GM18519 (cell line): Measurements from ENCODE around the gene PPP1R36.
"Not testable (repeated sequence)": the region's sequence is repeated elsewhere in the genome, so short reads cannot be mapped to it uniquely, and the experiment has no call there.

Experiments
- ATAC-seq: cut with Tn5 transposase; IDR thresholded peaks from one replicate; pipeline ENCODE4 v1.9.1; 2021; ENCODE audit warnings: mild to moderate bottlenecking, moderate library complexity; ENCODE audit not compliant: unreplicated experiment, low FRiP score

The PPP1R36 gene

DNA sequence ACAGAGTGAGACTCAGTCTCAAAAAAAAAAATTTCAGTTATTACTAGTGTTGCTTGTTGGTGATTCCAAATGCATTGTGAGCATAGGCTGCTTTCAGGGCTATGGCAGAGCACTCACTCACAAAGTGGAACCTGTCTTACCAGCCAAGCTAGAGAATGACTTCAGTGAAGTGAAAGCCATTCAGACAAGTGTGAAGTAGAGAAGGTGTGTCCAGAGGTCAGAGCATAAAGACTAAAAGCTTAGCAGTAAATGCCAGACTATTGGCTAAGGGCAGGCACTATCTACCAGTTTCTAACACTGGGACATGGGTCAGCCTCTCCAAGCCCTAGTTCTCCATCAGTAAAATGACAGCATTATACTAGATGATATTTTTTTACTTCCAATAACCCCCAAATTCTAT lies 12.7 kb downstream of the PPP1R36 start:
- ATAC-seq, result no peak

DNA sequence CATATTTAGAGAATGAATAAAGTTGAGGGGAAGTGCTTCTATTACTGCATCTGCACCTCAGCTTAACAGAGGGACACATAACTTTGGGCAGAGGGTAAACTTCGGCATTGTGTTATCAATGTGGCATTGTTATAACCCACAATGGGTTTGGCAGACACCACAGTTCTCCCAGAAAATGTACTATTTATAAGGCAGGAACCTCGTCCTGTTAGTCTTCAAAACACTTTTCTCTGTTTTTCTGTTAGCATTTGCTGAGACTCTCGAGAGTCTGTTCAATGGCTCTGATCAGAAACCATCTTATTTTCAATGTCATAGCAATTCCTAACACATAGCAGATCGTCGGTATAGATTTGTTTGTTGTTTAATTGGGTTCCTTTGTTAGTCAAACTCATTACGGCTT lies 13.9 kb downstream of the PPP1R36 start:
- no peak for ATAC-seq

DNA sequence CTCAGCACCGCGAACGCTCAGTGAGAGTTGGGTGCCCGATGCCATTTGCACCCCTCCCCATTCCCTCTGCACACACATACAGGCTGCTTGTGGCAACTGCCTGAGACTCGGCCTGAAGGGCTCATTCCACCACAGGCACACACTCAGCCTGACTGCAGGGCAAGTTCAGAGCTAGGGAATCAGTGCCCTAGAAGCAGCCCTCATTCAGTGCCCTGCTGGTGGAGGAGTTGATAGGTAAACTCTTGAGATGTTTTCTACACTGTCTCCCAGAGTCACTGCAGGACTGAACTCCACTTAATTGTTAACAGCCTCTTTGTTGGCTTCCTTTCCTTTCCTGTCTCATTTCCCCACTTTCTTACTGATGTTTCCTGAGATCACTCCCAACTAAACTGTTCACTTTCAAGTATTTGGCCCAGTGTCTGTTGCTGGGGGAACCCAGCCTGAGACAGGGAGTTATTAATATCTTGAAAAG lies 16.9 kb downstream of the PPP1R36 start:
- no peak for ATAC-seq

DNA sequence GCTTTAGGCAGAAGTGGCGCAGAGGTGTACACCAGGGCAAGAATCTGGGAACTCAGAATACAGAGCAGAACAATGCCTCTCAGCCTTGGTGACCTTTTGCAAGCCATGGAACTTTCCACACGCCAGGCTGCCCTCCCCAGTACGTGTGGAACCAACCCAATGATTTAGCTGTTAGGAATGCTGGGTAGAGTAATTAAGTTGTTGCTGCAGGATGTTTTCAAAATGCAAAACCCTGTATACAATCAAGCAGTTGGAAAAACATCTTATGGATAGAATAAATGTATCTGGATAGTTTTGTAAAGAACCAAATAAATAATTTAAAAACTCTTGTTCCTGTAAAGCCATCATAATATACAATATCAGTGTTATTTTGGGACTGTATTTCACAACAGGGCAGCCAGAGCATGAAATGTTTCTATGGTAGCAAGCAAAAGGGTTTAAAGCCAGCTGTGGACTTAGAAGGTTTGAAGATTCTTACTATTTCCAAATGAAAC lies 19.4 kb downstream of the PPP1R36 start:
- ATAC-seq, result no peak

DNA sequence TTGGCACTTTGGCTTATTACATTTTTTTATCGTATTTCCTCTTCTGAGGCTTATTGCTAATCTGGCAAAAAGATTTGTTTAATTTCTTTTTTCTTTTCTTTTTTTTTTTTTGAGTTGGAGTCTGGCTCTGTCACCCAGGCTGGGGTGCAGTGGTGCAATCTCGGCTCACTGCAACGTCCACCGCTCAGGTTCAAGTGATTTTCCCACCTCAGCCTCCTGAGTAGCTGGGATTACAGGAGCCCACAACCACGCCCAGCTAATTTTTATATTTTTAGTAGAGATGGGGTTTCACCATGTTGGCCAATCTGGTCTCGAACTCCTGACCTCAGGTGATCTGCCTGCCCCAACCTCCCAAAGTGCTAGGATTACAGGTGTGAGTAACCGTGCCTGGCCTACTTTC lies 19.9 kb downstream of the PPP1R36 start:
- ATAC-seq, result not testable (repeated sequence)

- no peak for ATAC-seq
These were observed 22.8 kb downstream of the PPP1R36 start for GRCh38 chr14:64572386-64573104.

- no peak for ATAC-seq
These were observed 23.3 kb downstream of the PPP1R36 start for GRCh38 chr14:64573109-64573508.

DNA sequence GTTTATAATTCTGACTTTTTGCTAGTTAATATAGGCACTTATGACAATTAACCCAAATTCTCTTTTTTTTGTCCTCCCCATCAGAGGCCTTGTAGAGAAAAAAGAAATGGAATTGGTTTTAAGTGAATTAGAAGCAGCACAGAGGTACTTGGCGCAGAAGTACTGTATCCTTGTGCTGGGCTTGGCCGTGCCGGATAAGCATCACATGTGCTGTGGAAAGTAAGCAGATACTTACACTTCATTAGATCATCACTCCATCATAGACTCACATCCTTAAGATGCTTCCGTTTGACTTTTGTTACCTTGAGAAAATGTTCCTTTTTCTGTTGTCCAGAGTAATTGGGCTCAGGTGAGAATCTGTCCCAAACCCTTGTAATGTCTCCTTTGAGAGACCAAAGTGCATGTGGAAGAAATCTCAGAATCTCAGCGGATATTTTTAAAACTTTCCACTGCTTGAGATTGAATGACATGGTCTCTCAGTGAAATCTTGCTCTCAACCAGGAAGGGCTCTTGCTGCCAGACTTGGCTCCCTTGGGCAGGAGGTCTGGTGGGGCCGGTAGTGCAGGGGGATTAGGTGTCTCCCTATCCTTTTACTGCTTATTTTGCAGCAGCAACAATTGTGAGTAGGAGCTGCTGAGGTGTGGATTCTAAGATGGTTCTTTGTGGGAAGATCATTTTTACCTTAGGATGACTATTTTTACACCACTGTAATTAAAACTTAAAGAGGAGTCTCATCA lies 24.8 kb downstream of the PPP1R36 start:
- ATAC-seq, result no peak

DNA sequence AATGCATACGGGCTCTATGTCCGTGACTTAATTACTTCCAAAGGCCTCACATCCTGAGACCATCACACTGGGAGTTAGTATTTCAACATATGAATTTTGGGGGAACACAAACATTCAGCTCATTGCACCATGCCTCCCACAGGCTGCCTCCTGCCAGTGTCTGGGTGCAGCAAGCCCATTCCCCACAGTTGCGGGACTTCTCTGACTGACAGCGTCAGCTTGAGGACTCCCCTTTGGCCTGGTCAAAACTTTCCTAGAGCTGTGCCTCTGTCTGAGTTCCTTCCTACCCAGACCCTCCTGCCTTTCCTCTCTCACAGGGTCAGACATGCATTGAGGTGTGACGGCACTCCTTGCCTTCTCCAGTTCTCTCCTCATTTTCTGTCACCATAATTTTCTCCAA lies 27.4 kb downstream of the PPP1R36 start:
- no peak for ATAC-seq

DNA sequence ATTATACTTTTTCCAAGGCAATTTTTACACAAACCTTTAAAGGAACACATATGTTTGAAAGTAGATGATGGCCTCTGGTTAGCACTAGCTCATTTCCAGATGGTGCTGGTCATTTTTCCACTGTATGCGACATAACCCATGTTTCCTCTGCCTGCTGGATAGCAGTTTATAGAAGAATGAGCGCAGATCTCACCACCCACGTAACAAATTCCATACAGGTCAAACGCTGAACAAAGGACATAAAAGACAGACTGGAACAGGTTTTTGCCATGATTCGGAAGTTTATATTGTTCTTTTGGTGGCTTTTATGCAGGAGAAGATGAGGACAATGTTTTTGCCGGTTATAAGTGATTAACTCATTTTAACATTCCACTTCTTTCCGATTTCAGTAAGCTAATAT lies 30.7 kb downstream of the PPP1R36 start:
- no peak for ATAC-seq

DNA sequence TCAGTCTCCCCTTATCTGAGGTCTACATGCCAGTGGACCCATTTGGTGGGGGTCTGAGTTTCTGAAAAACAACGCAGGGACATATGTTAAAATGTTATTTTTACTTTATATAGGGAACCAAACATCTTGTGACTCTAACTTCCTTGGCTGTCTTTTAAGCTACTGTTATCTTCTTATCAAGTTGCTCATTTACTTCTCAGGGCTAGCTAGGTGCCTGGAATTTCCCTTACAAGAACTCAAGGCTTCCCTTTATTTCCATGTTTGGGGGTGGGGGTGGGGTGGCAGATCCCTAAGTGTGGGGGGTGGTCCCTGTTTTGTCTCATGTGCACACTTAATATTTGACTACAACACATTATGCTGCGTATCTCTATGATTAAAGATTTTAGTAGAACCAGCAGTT lies 31.6 kb downstream of the PPP1R36 start:
- ATAC-seq, result no peak

DNA sequence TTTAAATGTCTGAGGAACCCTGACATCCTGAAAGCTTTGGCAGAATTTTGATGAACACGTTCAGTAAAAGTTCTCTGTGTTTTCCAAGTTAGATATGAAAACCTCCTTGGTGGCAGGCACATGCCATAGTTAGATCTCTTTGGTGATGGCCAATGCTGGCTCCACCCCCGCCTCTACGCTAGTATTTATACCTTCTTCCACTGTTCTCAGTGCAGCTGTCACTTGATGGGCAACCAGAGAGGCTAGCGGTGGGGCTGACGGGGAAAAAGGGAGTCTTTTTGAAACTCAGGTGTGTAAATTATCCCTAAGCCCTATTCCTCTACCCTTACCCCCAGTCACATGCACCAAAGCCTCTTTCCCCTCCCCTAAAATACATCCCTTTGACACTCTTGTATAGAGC lies 32.1 kb downstream of the PPP1R36 start:
- no peak for ATAC-seq

- no peak for ATAC-seq
These were observed 34.4 kb downstream of the PPP1R36 start for GRCh38 chr14:64584190-64584589.

DNA sequence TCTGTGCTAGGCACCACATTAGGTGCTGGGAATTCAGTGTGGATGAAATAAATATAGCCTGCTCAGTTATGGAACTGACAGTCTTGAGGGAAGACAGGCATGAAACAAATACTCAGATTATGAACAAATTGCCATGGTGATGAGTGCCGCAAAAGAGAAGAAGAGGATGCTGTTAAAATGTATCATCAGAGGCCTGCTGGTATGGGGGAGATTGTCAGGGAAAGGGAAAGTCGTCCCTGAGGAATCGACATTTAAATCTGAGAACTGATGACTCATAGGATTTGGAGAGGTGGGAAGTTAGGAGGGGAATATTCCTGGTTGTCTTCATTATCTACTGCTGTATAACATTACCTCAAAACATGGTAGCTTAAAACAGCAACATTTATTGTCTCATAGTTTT lies 42.0 kb downstream of the PPP1R36 start:
- ATAC-seq, result no peak

DNA sequence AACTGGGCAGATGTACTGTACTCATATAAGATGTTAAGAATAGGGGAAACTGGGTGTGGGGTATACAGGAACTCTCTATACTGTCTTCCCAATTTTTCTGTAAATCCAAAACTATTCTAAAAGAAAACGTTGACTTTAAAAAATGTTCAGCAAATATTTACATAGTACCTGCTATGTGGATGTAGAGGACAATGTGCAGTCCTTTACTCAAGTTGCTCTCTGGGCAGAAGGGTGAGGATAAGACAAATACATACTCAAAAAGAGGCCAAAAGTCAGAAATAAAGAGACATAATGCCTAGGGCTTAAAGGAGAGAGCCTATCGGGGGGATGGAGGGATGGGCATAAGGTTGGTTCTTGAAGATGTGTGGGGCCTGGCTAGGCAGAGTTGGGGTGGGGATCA lies 44.7 kb downstream of the PPP1R36 start:
- no peak for ATAC-seq

GRCh38 chr14:64598404-64598803 lies 48.6 kb downstream of the PPP1R36 start:
- peak; percentile 82 for ATAC-seq

GRCh38 chr14:64601571-64601970 lies 51.8 kb downstream of the PPP1R36 start:
- ATAC-seq, result no peak

DNA sequence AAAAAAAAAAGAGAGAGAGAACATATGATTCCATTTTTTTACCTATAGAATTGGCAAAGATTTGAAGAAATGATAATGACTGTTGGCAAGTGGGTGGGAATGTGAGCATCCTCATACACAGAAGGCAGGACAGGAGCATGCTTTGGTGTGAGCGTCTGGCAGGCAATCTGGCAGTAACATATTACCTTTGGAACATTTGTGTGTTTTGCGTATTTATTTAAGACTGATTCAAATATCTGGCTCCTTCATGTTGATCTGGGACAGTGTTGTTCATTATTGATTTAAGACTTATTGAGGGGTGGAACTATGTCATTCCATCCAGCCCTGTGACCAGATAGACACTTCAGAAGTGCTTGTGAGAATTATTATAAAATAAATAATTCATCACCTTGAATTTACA lies 53.1 kb downstream of the PPP1R36 start:
- no peak for ATAC-seq

- ATAC-seq, result no peak
These were observed 54.2 kb downstream of the PPP1R36 start for GRCh38 chr14:64604001-64604400.

GRCh38 chr14:64604881-64605280 lies 55.1 kb downstream of the PPP1R36 start:
- no peak for ATAC-seq

GRCh38 chr14:64605926-64606685 lies 56.3 kb downstream of the PPP1R36 start:
- no peak for ATAC-seq
